ENCODE measurements around the gene PSD.

The PSD gene

GRCh38 chr10:102432162-102432950 lies 13.8 kb upstream of the PSD start, which contains the start of gene CUEDC2 (continued):
- TF ChIP-seq ZNF518A (tag by site-specific recombination; conservative IDR thresholded peaks at IDR 0.05; ENCODE audit: low read depth) (peak; percentile 41), ZBTB11 (tag by site-specific recombination; conservative IDR thresholded peaks at IDR 0.05; ENCODE audit: low read depth) (peak; percentile 90), ZNF623 (tag by site-specific recombination; IDR thresholded peaks at IDR 0.05) (0 out of 2 replicates have a peak, but pooled peaks have one; percentile 16), ZNF626 (tag by site-specific recombination; IDR thresholded peaks at IDR 0.05) (no peak), ZNF670 (tag by site-specific recombination; IDR thresholded peaks at IDR 0.05; ENCODE audit: low read depth) (no peak), ZNF777 (tag by site-specific recombination; IDR thresholded peaks at IDR 0.05; ENCODE audit: borderline replicate concordance) (peak; percentile 89; the same call in 1 of the 2 replicates), ZSCAN18 (tag by site-specific recombination; IDR thresholded peaks at IDR 0.05) (no peak), KLF7 (tag by site-specific recombination; IDR thresholded peaks at IDR 0.05; ENCODE audit: borderline replicate concordance) (0 out of 2 replicates have a peak, but pooled peaks have one; percentile 40), ZNF146 (tag by site-specific recombination; IDR thresholded peaks at IDR 0.05) (peak; percentile 11; the same call in 1 of the 2 replicates), ATF2 (tag by site-specific recombination; IDR thresholded peaks at IDR 0.05; ENCODE audit: low read depth) (no peak), ZNF621 (tag by site-specific recombination; IDR thresholded peaks at IDR 0.05) (no peak), ZFHX2 (tag by site-specific recombination; conservative IDR thresholded peaks at IDR 0.05) (peak; percentile 68), ZXDB (tag by site-specific recombination; IDR thresholded peaks at IDR 0.05) (peak; percentile 92), ZNF324 (tag by site-specific recombination; IDR thresholded peaks at IDR 0.05) (peak; percentile 93), ZNF274 (IDR thresholded peaks at IDR 0.05; ENCODE audit: low read length) (no peak), ZNF274 (tag by site-specific recombination; IDR thresholded peaks at IDR 0.05; ENCODE audit: borderline replicate concordance) (no peak), KLF16 (tag by site-specific recombination; IDR thresholded peaks at IDR 0.05) (peak; percentile 82), ZNF629 (tag by site-specific recombination; IDR thresholded peaks at IDR 0.05) (peak; percentile 83), BCL6B (tag by site-specific recombination; IDR thresholded peaks at IDR 0.05) (no peak)
- TF ChIP-seq, protein P1, sequence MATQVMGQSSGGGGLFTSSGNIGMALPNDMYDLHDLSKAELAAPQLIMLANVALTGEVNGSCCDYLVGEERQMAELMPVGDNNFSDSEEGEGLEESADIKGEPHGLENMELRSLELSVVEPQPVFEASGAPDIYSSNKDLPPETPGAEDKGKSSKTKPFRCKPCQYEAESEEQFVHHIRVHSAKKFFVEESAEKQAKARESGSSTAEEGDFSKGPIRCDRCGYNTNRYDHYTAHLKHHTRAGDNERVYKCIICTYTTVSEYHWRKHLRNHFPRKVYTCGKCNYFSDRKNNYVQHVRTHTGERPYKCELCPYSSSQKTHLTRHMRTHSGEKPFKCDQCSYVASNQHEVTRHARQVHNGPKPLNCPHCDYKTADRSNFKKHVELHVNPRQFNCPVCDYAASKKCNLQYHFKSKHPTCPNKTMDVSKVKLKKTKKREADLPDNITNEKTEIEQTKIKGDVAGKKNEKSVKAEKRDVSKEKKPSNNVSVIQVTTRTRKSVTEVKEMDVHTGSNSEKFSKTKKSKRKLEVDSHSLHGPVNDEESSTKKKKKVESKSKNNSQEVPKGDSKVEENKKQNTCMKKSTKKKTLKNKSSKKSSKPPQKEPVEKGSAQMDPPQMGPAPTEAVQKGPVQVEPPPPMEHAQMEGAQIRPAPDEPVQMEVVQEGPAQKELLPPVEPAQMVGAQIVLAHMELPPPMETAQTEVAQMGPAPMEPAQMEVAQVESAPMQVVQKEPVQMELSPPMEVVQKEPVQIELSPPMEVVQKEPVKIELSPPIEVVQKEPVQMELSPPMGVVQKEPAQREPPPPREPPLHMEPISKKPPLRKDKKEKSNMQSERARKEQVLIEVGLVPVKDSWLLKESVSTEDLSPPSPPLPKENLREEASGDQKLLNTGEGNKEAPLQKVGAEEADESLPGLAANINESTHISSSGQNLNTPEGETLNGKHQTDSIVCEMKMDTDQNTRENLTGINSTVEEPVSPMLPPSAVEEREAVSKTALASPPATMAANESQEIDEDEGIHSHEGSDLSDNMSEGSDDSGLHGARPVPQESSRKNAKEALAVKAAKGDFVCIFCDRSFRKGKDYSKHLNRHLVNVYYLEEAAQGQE (tag by site-specific recombination; IDR thresholded peaks at IDR 0.05) = 0 out of 2 replicates have a peak, but pooled peaks have one; percentile 14

Data from HEK293 (cell line).